Hepatocyte (in vitro differentiated cells): ENCODE results near the gene YLPM1. TPM values are rescaled to one million over a fixed set of nuclear protein-coding genes. Genes with fewer than 3 reads are reported as not detected.
A peak's percentile ranks its signal among the peaks of the same experiment; 100 is the strongest.

ENCODE experiments used
- DNase-seq: peaks from one replicate; pipeline ENCODE4 v3.0.0-alpha.2; 2016; ENCODE audit warnings: low spot score
- H2AFZ ChIP-seq: fragments of 200-600 bp; sonication (generic); 2 replicates; pipeline ENCODE4 v1.6.0; 2016; ENCODE audit warnings: antibody characterized with exemption, mild to moderate bottlenecking
- H3K27ac ChIP-seq: fragments of 200-600 bp; sonication (generic); 2 replicates; pipeline ENCODE4 v1.5.1; 2016; ENCODE audit warnings: mild to moderate bottlenecking
- H3K27me3 ChIP-seq: fragments of 200-600 bp; sonication (generic); 2 replicates; pipeline ENCODE4 v1.6.1; 2016
- H3K36me3 ChIP-seq: fragments of 200-600 bp; sonication (generic); replicated peaks from 2 replicates; pipeline ENCODE4 v1.5.1; 2016; ENCODE audit warnings: low read depth; ENCODE audit not compliant: insufficient read depth
- H3K4me1 ChIP-seq: fragments of 200-600 bp; sonication (generic); 2 replicates; pipeline ENCODE4 v1.5.1; 2016; ENCODE audit warnings: mild to moderate bottlenecking, moderate library complexity; ENCODE audit not compliant: insufficient read depth
- H3K4me2 ChIP-seq: fragments of 200-600 bp; sonication (generic); 2 replicates; pipeline ENCODE4 v1.6.0; 2016
- H3K4me3 ChIP-seq: fragments of 200-600 bp; sonication (generic); 2 replicates; pipeline ENCODE4 v1.5.1; 2016; ENCODE audit warnings: mild to moderate bottlenecking
- H3K79me2 ChIP-seq: fragments of 200-600 bp; sonication (generic); 2 replicates; pipeline ENCODE4 v1.6.0; 2017; ENCODE audit warnings: mild to moderate bottlenecking
- H3K9me2 ChIP-seq: fragments of 200-600 bp; sonication (generic); replicated peaks from 2 replicates; pipeline ENCODE4 v1.6.0; 2017; ENCODE audit warnings: mild to moderate bottlenecking; ENCODE audit not compliant: insufficient read depth
- H3K9me3 ChIP-seq: fragments of 200-600 bp; sonication (generic); 2 replicates; pipeline ENCODE4 v1.5.1; 2016; ENCODE audit warnings: low read depth, mild to moderate bottlenecking
- H4K20me1 ChIP-seq: fragments of 200-600 bp; sonication (generic); 2 replicates; pipeline ENCODE4 v1.6.0; 2016; ENCODE audit warnings: mild to moderate bottlenecking; ENCODE audit not compliant: insufficient read depth, poor library complexity, severe bottlenecking
- EZH2 ChIP-seq: fragments of 200-600 bp; sonication (generic); IDR thresholded peaks from 2 replicates; pipeline ENCODE4 v1.6.1; 2016; ENCODE audit warnings: antibody characterized with exemption, mild to moderate bottlenecking, borderline replicate concordance
- EZH2phosphoT487 ChIP-seq: fragments of 200-600 bp; sonication (generic); IDR thresholded peaks from one replicate; pipeline ENCODE4 v1.6.1; 2018; ENCODE audit warnings: antibody characterized with exemption, mild to moderate bottlenecking, low read depth, moderate library complexity; ENCODE audit not compliant: unreplicated experiment, severe bottlenecking
- WGBS: methylation state at CpG from one replicate; pipeline ENCODE4 v1.1.6; 2016; ENCODE audit warnings: low lambda C conversion rate; ENCODE audit errors: missing lambda C conversion rate; 5-methylcytosine and 5-hydroxymethylcytosine counted together
- polyA plus RNA-seq: library from polyadenylated mRNA; unstranded; fragments of >200 nt; fragmentation: Nextera tagmentation; extraction: Ambion mirVana; gene quantifications from 2 replicates; pipeline ENCODE4 v1.2.1, GENCODE V29; 2016
- total RNA-seq: library from RNA; depleted of rRNA; stranded (reverse); fragments of >200 nt; gene quantifications from 2 replicates; pipeline ENCODE4 v1.2.3, GENCODE V29; 2014
- TF ChIP-seq, protein P1 (sequence below): fragments of 200-600 bp; sonication (generic); IDR thresholded peaks from 2 replicates; pipeline ENCODE4 v1.5.1; 2016; ENCODE audit warnings: antibody characterized with exemption, mild to moderate bottlenecking; ENCODE audit not compliant: poor library complexity

Gene YLPM1, protein sequence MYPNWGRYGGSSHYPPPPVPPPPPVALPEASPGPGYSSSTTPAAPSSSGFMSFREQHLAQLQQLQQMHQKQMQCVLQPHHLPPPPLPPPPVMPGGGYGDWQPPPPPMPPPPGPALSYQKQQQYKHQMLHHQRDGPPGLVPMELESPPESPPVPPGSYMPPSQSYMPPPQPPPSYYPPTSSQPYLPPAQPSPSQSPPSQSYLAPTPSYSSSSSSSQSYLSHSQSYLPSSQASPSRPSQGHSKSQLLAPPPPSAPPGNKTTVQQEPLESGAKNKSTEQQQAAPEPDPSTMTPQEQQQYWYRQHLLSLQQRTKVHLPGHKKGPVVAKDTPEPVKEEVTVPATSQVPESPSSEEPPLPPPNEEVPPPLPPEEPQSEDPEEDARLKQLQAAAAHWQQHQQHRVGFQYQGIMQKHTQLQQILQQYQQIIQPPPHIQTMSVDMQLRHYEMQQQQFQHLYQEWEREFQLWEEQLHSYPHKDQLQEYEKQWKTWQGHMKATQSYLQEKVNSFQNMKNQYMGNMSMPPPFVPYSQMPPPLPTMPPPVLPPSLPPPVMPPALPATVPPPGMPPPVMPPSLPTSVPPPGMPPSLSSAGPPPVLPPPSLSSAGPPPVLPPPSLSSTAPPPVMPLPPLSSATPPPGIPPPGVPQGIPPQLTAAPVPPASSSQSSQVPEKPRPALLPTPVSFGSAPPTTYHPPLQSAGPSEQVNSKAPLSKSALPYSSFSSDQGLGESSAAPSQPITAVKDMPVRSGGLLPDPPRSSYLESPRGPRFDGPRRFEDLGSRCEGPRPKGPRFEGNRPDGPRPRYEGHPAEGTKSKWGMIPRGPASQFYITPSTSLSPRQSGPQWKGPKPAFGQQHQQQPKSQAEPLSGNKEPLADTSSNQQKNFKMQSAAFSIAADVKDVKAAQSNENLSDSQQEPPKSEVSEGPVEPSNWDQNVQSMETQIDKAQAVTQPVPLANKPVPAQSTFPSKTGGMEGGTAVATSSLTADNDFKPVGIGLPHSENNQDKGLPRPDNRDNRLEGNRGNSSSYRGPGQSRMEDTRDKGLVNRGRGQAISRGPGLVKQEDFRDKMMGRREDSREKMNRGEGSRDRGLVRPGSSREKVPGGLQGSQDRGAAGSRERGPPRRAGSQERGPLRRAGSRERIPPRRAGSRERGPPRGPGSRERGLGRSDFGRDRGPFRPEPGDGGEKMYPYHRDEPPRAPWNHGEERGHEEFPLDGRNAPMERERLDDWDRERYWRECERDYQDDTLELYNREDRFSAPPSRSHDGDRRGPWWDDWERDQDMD (N-terminal part only)
- 31.5 and 44.8 TPM in 2 replicates for total RNA-seq
- 20.2 and 21.2 TPM in 2 replicates for polyA plus RNA-seq

DNA sequence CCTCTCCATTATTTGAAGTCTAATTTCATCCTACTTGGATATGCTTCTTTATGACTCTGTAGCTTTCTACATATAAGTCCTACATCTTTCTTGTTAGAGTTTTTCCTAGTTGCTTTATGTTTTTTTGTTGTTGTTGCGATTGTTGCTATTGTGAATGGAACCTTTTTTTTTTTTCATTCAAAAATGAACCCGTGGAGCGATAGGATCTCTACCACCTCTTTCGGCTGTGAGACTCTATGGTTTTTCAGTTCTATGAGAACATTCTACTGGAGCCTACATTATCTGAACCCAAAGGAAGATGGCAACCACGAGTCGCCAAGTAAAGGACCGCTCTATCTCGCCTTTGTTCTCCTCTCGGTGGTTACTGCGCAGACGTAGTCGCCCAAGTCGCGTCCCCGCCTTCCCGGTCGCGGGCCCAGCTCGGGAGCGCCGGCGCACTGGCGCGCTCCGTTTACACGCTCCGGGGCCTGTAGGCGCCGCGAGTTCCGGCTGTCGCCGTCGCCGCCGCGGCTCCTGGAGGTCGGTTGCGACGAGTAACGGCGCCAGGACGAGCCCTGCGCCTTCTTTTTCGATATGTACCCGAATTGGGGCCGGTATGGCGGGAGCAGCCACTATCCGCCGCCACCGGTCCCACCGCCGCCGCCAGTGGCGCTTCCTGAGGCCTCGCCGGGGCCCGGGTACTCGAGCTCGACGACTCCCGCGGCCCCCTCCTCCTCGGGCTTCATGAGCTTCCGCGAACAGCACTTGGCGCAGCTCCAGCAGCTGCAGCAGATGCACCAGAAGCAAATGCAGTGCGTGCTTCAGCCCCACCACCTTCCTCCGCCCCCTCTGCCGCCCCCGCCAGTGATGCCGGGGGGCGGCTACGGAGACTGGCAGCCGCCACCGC is at the start of gene YLPM1:
YLPM1 (plus strand) TSS at position 400 of the 886 bp plus-strand sequence; CDS start at position 574, 174 bp downstream.
- Histone ChIP-seq H3K4me3 (peak within 1 kb of the TSS; percentile 93), H3K9me2 (no peaks in the 10 kb centered on the region), H3K4me1 (peaks cover 21% of the 10 kb centered on the region), H3K79me2 (peaks cover 49% of the 10 kb centered on the region), H3K9me3 (no peaks in the 10 kb centered on the region), H3K4me2 (peak within 1 kb of the TSS; percentile 89), H3K27me3 (no peaks in the 10 kb centered on the region), H3K36me3 (no peaks in the 10 kb centered on the region), H2AFZ (peak within 1 kb of the TSS; percentile 87), H3K27ac (peak within 1 kb of the TSS; percentile 90), H4K20me1 (peaks cover 41% of the 10 kb centered on the region)
- DNase-seq, result peak; percentile 97
- WGBS, result under 1% methylated on average over 63 of the region's 76 CpGs
- TF ChIP-seq, protein P1, sequence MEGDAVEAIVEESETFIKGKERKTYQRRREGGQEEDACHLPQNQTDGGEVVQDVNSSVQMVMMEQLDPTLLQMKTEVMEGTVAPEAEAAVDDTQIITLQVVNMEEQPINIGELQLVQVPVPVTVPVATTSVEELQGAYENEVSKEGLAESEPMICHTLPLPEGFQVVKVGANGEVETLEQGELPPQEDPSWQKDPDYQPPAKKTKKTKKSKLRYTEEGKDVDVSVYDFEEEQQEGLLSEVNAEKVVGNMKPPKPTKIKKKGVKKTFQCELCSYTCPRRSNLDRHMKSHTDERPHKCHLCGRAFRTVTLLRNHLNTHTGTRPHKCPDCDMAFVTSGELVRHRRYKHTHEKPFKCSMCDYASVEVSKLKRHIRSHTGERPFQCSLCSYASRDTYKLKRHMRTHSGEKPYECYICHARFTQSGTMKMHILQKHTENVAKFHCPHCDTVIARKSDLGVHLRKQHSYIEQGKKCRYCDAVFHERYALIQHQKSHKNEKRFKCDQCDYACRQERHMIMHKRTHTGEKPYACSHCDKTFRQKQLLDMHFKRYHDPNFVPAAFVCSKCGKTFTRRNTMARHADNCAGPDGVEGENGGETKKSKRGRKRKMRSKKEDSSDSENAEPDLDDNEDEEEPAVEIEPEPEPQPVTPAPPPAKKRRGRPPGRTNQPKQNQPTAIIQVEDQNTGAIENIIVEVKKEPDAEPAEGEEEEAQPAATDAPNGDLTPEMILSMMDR, result peak; percentile 61
- no peak for TF ChIP-seq EZH2

DNA sequence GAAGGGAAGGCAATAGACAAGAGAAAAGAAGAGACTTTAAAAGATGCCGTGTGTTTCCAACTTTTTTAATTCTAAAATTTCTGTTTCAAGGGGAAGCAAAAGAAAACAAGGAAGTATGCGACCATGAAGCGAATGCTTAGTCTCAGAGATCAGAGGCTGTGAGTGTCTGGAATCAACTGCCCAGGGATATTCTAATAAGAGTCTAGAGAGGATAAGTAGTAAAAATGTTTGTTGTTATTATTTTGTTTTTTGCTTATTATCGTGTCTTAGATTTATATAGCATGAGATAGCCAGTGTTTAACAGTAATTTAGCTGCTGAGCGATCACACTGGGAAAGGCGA is 49.8 kb upstream of the YLPM1 start:
- peaks cover 6% of the 10 kb centered on the region for H3K4me1 ChIP-seq
- no peaks in the 10 kb centered on the region for H3K9me3 ChIP-seq
- no peaks in the 10 kb centered on the region for H3K36me3 ChIP-seq
- TF ChIP-seq, protein P1, result no peak
- no peaks in the 10 kb centered on the region for H3K9me2 ChIP-seq
- no peak for DNase-seq
- 34% methylated on average over 6 of the region's 6 CpGs for WGBS
- no peaks in the 10 kb centered on the region for H3K27me3 ChIP-seq
- H3K79me2 ChIP-seq, result peaks cover 60% of the 10 kb centered on the region
- H4K20me1 ChIP-seq, result peaks cover 3% of the 10 kb centered on the region
- H3K4me3 ChIP-seq, result peak overlapping the region; percentile 87
- H2AFZ ChIP-seq, result peak overlapping the region; percentile 88
- H3K4me2 ChIP-seq, result peak overlapping the region; percentile 87
- H3K27ac ChIP-seq, result peak overlapping the region; percentile 77

DNA sequence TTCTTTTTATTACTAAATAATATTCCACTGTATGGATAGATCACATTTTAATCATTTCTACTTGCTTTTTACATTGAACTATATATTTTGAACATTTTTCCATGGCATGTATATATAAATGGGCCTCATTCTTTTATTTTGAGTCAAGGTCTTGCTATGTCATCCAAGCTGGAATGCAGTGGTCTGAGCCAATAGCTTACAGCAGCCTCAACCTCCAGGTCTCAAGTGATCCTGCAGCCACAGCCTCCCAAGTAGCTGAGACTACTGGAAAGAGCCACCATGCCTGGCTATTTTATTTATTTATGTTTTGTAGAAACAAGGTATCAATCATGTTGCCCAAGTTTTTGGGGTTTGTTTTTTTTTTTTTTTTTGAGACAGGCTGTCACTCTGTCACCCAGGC is 42.6 kb upstream of the YLPM1 start:
- Histone ChIP-seq H3K9me3 (no peaks in the 10 kb centered on the region), H3K27me3 (no peaks in the 10 kb centered on the region), H3K79me2 (no peaks in the 10 kb centered on the region), H2AFZ (no peak overlapping the region), H3K4me1 (no peaks in the 10 kb centered on the region), H3K9me2 (no peaks in the 10 kb centered on the region), H3K4me3 (no peak overlapping the region), H3K36me3 (no peaks in the 10 kb centered on the region), H3K4me2 (no peak overlapping the region), H3K27ac (no peak overlapping the region), H4K20me1 (no peaks in the 10 kb centered on the region)
- no peak for TF ChIP-seq EZH2phosphoT487
- TF ChIP-seq, protein P1, result no peak
- DNase-seq, result no peak
